ENCODE data around the gene PTPRN2.

PTPRN2 gene

DNA sequence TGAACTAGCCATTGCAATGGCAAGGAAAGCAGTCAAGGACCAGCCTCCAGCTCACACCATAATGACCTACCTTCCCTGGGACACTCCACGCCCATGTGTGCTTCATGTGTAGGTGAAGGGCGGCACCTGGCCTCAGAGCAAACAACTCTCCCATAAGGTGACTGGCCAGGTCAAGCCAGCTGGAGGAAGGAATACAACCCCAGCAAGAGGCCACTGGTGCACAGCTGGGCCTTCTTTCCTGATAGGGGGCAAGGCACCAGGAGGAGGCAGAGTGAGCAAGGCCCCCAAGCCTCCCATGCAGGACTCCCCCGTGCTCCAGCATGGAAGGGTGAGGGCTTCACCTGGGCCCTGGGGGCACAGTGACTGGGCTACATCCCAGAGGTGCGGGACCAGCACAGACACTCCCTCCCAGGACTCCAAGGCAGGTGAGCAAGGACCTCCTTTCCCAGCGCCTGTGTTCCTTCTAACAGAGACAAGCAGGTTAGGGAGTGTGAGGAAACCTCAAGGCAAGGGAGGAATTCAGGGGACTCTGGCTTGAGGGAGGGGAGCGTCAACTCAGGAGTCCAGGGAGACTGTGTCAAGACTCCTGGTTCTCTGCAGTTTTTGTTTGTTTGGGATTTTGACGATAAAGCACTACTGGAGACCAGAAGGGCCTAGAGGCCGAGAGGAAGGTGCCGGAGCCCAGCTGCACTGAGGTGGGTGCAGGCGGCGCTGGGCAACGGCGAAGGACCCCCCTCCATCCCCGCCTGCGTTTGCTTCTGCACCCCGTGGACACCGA is 1.7 kb downstream of the PTPRN2 start:
- DNase-seq = no peak
- Mint-ChIP-seq H3K4me3 (peak overlapping the region; percentile 76), H3K4me1 (no peaks in the 10 kb centered on the region), H3K9me3 (peaks cover 18% of the 10 kb centered on the region), H3K27me3 (ENCODE audit: low read depth, poor library complexity) (peaks cover 72% of the 10 kb centered on the region), H3K36me3 (ENCODE audit: low read depth) (no peaks in the 10 kb centered on the region), H3K27ac (no peak overlapping the region)
- no peak for TF ChIP-seq CTCF (IDR thresholded peaks at IDR 0.05)

DNA sequence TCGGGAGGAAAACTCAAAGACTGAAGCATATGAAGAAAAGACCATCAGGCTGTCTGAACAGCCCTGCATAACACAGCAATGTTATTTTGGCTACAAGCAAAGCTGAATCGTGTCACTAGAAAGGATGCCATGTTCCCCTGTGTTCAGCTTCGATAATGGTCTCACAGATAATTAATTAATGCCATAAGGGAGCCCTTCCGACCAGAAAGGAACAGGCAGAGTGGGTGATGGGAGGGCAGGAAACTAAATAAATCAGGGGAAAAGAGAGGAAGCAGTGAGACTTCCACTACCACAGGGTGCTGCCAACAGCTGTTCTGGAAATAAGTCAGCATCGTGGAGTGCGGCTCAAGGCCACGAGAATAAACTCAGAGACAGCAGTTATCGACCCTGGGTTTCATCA is 3.2 kb downstream of the PTPRN2 start:
- no peak overlapping the region for H3K27ac Mint-ChIP-seq
- peaks cover 64% of the 10 kb centered on the region for H3K27me3 Mint-ChIP-seq (ENCODE audit: low read depth, poor library complexity)
- no peak overlapping the region for H3K4me3 Mint-ChIP-seq
- H3K36me3 Mint-ChIP-seq (ENCODE audit: low read depth) = no peaks in the 10 kb centered on the region
- TF ChIP-seq CTCF (IDR thresholded peaks at IDR 0.05) = no peak
- no peaks in the 10 kb centered on the region for H3K4me1 Mint-ChIP-seq
- peaks cover 33% of the 10 kb centered on the region for H3K9me3 Mint-ChIP-seq
- no peak for DNase-seq

DNA sequence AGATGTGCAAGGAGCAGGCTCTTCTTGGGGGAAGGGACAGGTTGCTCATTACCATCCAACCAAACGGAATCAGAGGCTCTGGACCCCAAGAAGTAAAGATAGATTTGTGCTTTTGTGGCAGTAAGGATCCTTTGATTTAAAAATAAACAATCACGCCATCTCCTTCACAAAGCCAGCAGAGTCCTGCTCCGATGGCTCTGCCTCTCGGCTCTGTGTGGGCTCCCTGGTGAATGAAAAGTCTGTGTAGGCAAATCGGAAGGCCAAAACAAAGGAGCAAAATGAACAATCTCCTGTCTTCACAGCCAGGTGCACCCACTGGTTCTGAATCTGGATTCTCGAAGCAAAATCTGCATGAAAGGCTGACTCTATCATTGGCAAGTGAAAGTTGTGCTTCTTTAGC is 3.8 kb downstream of the PTPRN2 start:
- no peaks in the 10 kb centered on the region for H3K36me3 Mint-ChIP-seq (ENCODE audit: low read depth)
- no peak overlapping the region for H3K4me3 Mint-ChIP-seq
- no peak overlapping the region for H3K27ac Mint-ChIP-seq
- no peak for TF ChIP-seq CTCF (IDR thresholded peaks at IDR 0.05)
- H3K9me3 Mint-ChIP-seq = peaks cover 36% of the 10 kb centered on the region
- H3K4me1 Mint-ChIP-seq = no peaks in the 10 kb centered on the region
- no peak for DNase-seq
- H3K27me3 Mint-ChIP-seq (ENCODE audit: low read depth, poor library complexity) = peaks cover 58% of the 10 kb centered on the region

- no peaks in the 10 kb centered on the region for H3K4me1 Mint-ChIP-seq
- no peaks in the 10 kb centered on the region for H3K36me3 Mint-ChIP-seq (ENCODE audit: low read depth)
- H3K27me3 Mint-ChIP-seq (ENCODE audit: low read depth, poor library complexity) = peaks cover 55% of the 10 kb centered on the region
These were observed 4.5 kb downstream of the PTPRN2 start for GRCh38 chr7:158583143-158583542.

GRCh38 chr7:158582089-158582456 is 5.5 kb downstream of the PTPRN2 start:
- Mint-ChIP-seq H3K9me3 (peaks cover 39% of the 10 kb centered on the region), H3K27me3 (ENCODE audit: low read depth, poor library complexity) (peaks cover 55% of the 10 kb centered on the region), H3K4me1 (no peaks in the 10 kb centered on the region)

More at GRCh38 chr7:158583143-158583542, 4.5 kb downstream of the PTPRN2 start:
- TF ChIP-seq CTCF (IDR thresholded peaks at IDR 0.05) = no peak
- Mint-ChIP-seq H3K4me3 (no peak overlapping the region), H3K27ac (no peak overlapping the region), H3K9me3 (peaks cover 38% of the 10 kb centered on the region)
- no peak for DNase-seq

More at GRCh38 chr7:158582089-158582456, 5.5 kb downstream of the PTPRN2 start:
- Mint-ChIP-seq H3K36me3 (ENCODE audit: low read depth) (no peaks in the 10 kb centered on the region), H3K4me3 (no peak overlapping the region), H3K27ac (no peak overlapping the region)
- TF ChIP-seq CTCF (IDR thresholded peaks at IDR 0.05) = no peak
- no peak for DNase-seq

Measured in nephron progenitor cell (in vitro differentiated cells).